Natural killer cell (primary cell): ENCODE measurements around the gene CBX7. TPM values are rescaled to one million over a fixed set of nuclear protein-coding genes. Genes with fewer than 3 reads are reported as not detected.

Experiments
- ATAC-seq, 3 donors: fragments of 150-1000 bp in 2 of 3; fragments of 200-7000 bp in 1 of 3; cut with Tn5 transposase; 1 replicate in 1 of 3; 2 replicates in 2 of 3; pipeline ENCODE4 v1.10.0; 2021; ENCODE audit warnings: mild to moderate bottlenecking in 2 of 3, moderate library complexity in 2 of 3
- DNase-seq, 2 donors: peaks; one replicate each; pipeline versions ENCODE4 v3.0.0 to v3.0.0-alpha.2; 2013 to 2021; ENCODE audit warnings: mixed read lengths in 1 of 2
- H3K27ac ChIP-seq: one replicate; pipeline ENCODE4 v1.5.1; 2013; ENCODE audit warnings: mild to moderate bottlenecking, low read length
- H3K27me3 ChIP-seq: one replicate; pipeline ENCODE4 v1.6.1; 2013; ENCODE audit warnings: low read length; ENCODE audit not compliant: control insufficient read depth, insufficient read depth
- H3K36me3 ChIP-seq: one replicate; pipeline ENCODE4 v1.6.1; 2013; ENCODE audit warnings: low read length; ENCODE audit not compliant: control insufficient read depth, insufficient read depth
- H3K4me1 ChIP-seq: one replicate; pipeline ENCODE4 v1.6.1; 2013; ENCODE audit warnings: low read length; ENCODE audit not compliant: control insufficient read depth, insufficient read depth
- H3K4me3 ChIP-seq: one replicate; pipeline ENCODE4 v1.5.1; 2013; ENCODE audit warnings: low read length
- H3K9me3 ChIP-seq: one replicate; pipeline ENCODE4 v1.6.1; 2013; ENCODE audit warnings: low read length; ENCODE audit not compliant: control insufficient read depth, insufficient read depth
- H3K27ac Mint-ChIP-seq, 2 donors: one replicate each; pipeline ENCODE4 v1.8.0; 2022; ENCODE audit warnings: mild to moderate bottlenecking in 2 of 2, mixed read lengths in 2 of 2, moderate library complexity in 1 of 2
- H3K27me3 Mint-ChIP-seq, 2 donors: one replicate each; pipeline ENCODE4 v1.8.0; 2022; ENCODE audit warnings: low read depth in 2 of 2, mixed read lengths in 2 of 2
- H3K36me3 Mint-ChIP-seq: one replicate; pipeline ENCODE4 v1.8.0; 2022; ENCODE audit warnings: mixed read lengths
- H3K4me1 Mint-ChIP-seq, 2 donors: one replicate each; pipeline ENCODE4 v1.8.0; 2022; ENCODE audit warnings: mixed read lengths in 2 of 2
- H3K4me3 Mint-ChIP-seq: one replicate; pipeline ENCODE4 v1.8.0; 2022; ENCODE audit warnings: mild to moderate bottlenecking, moderate library complexity, mixed read lengths
- H3K9me3 Mint-ChIP-seq, 2 donors: one replicate each; pipeline ENCODE4 v1.8.0; 2022; ENCODE audit warnings: mixed read lengths in 2 of 2
- WGBS: methylation state at CpG from one replicate; pipeline ENCODE4 v1.1.7; 2013; ENCODE audit warnings: missing lambda C conversion rate; ENCODE audit not compliant: insufficient coverage; 5-methylcytosine and 5-hydroxymethylcytosine counted together
- intact Hi-C: fragments of 100-400 bp; cut with micrococcal nuclease; formaldehyde crosslinking; loops from one replicate; pipeline ENCODE4 v1.14.2; 2022
- total RNA-seq, 4 donors: library from RNA; stranded (reverse); fragments of 120-200 nt in 1 of 4; gene quantifications; one replicate each; pipeline versions ENCODE4 v1.2.3 to v1.2.4, GENCODE V29; 2013 to 2022
- TF ChIP-seq, protein P1 (sequence below): fragments of 200-600 bp; IDR thresholded peaks from one replicate; pipeline ENCODE4 v1.8.0; 2022; ENCODE audit warnings: antibody characterized with exemption

The CBX7 gene
- total RNA-seq, 3 donors from 2014 or later (not counting 1 experiment from before 2014, with no cell fraction given): 49.6 to 52.9 (median 50.0) TPM

DNA sequence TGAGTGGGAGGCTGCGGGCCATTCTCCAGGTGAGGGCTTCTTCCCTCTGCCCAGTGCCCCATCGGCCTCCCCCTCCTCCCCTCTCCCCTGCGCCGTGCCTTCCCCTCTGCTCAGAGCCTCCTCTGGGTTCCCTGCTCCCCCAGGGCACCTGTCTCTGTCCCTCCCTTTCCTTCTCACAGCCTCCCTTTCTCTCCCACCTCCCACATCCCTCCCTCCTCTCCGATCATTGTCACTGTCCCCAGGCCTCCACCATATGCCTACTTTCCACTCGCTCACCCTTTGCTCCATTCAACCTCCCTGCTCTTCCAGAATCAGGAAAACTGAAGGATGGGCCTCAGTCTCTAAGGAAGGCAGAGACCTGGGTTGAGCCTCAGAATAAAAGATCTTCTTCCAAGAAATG, 65.4 kb downstream of the CBX7 start:
- Histone ChIP-seq H3K9me3 (no peaks in the 10 kb centered on the region), H3K4me3 (no peak overlapping the region), H3K36me3 (peaks cover 37% of the 10 kb centered on the region), H3K27me3 (no peaks in the 10 kb centered on the region), H3K4me1 (peaks cover 96% of the 10 kb centered on the region), H3K27ac (peak overlapping the region; percentile 28)
- H3K36me3 Mint-ChIP-seq: no peaks in the 10 kb centered on the region
- DNase-seq (no peak), ATAC-seq (no peak)
- 91% methylated on average over 6 of the region's 6 CpGs for WGBS
- H3K9me3 Mint-ChIP-seq: no peaks in the 10 kb centered on the region
- H3K4me1 Mint-ChIP-seq: peaks cover 81 to 89% of the 10 kb centered on the region in 2 donors
- TF ChIP-seq, protein P1, sequence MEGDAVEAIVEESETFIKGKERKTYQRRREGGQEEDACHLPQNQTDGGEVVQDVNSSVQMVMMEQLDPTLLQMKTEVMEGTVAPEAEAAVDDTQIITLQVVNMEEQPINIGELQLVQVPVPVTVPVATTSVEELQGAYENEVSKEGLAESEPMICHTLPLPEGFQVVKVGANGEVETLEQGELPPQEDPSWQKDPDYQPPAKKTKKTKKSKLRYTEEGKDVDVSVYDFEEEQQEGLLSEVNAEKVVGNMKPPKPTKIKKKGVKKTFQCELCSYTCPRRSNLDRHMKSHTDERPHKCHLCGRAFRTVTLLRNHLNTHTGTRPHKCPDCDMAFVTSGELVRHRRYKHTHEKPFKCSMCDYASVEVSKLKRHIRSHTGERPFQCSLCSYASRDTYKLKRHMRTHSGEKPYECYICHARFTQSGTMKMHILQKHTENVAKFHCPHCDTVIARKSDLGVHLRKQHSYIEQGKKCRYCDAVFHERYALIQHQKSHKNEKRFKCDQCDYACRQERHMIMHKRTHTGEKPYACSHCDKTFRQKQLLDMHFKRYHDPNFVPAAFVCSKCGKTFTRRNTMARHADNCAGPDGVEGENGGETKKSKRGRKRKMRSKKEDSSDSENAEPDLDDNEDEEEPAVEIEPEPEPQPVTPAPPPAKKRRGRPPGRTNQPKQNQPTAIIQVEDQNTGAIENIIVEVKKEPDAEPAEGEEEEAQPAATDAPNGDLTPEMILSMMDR: no peak
- intact Hi-C loops: no loop called here
- H3K27ac Mint-ChIP-seq: peak overlapping the region; percentile 98 to 99
- peak overlapping the region; percentile 10 for H3K4me3 Mint-ChIP-seq
- no peaks in the 10 kb centered on the region for H3K27me3 Mint-ChIP-seq

DNA sequence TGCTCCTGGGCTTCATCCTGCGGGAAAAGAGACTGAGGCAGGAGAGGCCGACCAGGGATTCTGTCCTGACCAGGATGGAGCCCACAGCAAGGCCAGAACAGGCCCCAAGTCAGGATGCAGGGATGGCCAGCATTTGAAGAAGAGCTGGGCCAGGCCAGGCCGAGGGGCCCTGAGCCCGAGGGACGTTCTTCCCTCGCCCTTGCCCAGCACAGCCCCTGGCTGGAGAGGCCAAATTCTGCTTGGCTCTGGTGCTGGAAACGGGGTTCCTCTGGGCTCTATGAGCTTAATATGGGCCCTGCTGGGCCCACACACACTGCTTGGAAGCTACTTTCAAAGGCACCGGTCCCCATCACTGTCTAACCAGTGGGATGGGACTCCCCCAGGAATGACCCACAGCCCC, 67.8 kb downstream of the CBX7 start:
- ATAC-seq (no peak), DNase-seq (no peak)
- TF ChIP-seq, protein P1: no peak
- Histone ChIP-seq H3K27me3 (no peaks in the 10 kb centered on the region), H3K4me3 (no peak overlapping the region), H3K27ac (peak overlapping the region; percentile 10), H3K36me3 (peaks cover 56% of the 10 kb centered on the region), H3K4me1 (peaks cover 96% of the 10 kb centered on the region), H3K9me3 (no peaks in the 10 kb centered on the region)
- H3K27me3 Mint-ChIP-seq: no peaks in the 10 kb centered on the region
- H3K9me3 Mint-ChIP-seq: no peaks in the 10 kb centered on the region
- intact Hi-C loops: loop anchor here (5.0 kb wide), 1 partner anchor 62 kb away; the partner anchor contains the start of gene APOBEC3D
- peaks cover 82 to 88% of the 10 kb centered on the region in 2 donors for H3K4me1 Mint-ChIP-seq
- peak overlapping the region; percentile 98 to 99 for H3K27ac Mint-ChIP-seq
- peak overlapping the region; percentile 28 for H3K4me3 Mint-ChIP-seq
- no peaks in the 10 kb centered on the region for H3K36me3 Mint-ChIP-seq
- 98% methylated on average over 8 of the region's 8 CpGs for WGBS

DNA sequence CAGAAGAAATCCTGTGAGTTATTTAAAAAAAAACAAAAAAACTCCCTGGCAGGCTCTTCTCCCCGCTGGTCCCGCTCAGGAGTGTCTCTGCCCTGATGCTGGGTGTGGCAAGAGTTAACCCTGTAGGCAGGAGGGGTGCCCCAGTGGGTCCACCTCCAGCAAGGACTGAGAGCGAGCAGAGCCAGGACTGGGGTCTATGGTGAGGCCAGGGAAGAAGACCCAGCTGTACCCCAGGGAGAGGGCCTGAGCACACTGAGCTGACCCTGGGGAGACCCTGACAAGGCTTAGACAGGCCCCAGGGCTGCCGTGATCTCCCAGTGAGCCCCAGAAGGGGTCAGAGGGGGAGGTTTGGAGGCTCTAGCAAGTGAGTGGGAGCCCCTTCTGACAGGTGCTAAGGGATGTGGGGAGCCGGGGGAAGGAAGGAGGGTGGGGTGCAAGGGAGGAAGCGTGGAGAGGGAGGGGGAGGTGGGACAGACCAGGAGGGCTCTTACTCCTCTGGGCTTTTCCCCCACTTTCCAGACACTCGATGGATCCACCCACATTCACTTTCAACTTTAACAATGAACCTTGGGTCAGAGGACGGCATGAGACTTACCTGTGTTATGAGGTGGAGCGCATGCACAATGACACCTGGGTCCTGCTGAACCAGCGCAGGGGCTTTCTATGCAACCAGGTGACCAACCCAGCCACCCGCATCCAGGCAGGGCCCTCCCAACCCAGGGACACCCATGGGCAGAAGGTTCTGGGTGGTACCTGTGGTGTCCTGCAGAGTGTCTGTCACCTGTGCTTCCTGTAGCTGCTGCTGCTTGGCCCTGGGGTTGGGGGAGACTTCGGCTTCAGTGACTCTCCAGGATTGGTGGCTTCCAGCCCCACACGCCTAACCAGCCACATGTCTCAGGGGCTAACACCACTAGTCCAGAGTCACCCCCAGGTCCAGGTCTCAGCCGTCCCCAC, 69.0 kb downstream of the CBX7 start:
- peaks cover 59% of the 10 kb centered on the region for H3K36me3 ChIP-seq
- H3K27ac ChIP-seq: peak overlapping the region; percentile 75
- Mint-ChIP-seq H3K36me3 (no peaks in the 10 kb centered on the region), H3K4me1 (peaks cover 81 to 85% of the 10 kb centered on the region in 2 donors), H3K4me3 (peak overlapping the region; percentile 71), H3K9me3 (no peaks in the 10 kb centered on the region), H3K27me3 (no peaks in the 10 kb centered on the region), H3K27ac (peak overlapping the region; percentile 98 to 99)
- 70% methylated on average over 12 of the region's 14 CpGs for WGBS
- no peak for ATAC-seq
- intact Hi-C loops: loop anchor here (5.0 kb wide), 1 partner anchor 61 kb away; the partner anchor contains the start of gene APOBEC3D
- no peaks in the 10 kb centered on the region for H3K9me3 ChIP-seq
- peaks cover 96% of the 10 kb centered on the region for H3K4me1 ChIP-seq
- no peak overlapping the region for H3K4me3 ChIP-seq
- no peak for DNase-seq
- TF ChIP-seq, protein P1: no peak
- H3K27me3 ChIP-seq: no peaks in the 10 kb centered on the region
